ENCODE data around the gene RASIP1.
A peak's percentile ranks its signal among the peaks of the same experiment; 100 is the strongest.
"Not testable (repeated sequence)": the region's sequence is repeated elsewhere in the genome, so short reads cannot be mapped to it uniquely, and the experiment has no call there.

The RASIP1 gene

GRCh38 chr19:48768171-48768753 is 27.9 kb upstream of the RASIP1 start:
- H3K4me1 ChIP-seq (ENCODE audit: control insufficient read depth, insufficient read depth, low read length); H3K27me3 ChIP-seq (ENCODE audit: control insufficient read depth, insufficient read depth, low read length); H3K4me3 ChIP-seq (ENCODE audit: low read length); H3K36me3 ChIP-seq (ENCODE audit: control insufficient read depth, insufficient read depth, low read length); H3K27ac ChIP-seq (ENCODE audit: low read depth, low read length); H3K9ac ChIP-seq (ENCODE audit: low read length): not testable (repeated sequence)

DNA sequence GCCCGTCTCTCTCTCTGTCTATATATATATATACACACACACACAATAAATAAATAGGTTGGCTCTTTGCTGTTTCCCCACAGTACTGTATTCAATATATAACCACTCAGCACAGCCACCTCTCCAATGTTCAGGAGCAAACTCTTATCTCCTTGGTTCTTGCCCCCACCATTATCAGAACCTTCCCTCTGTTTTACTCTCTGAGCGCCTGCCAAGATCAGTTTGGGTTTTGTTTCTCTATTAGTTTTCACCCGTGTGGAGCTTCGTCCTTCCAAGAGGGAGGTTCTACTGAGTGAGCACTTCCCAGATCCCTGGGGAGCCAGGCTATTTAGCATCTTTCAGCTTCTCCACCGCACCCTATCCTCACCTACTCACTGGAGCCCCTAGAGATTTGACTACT is 25.4 kb upstream of the RASIP1 start:
- not testable (repeated sequence) for H3K9ac ChIP-seq (ENCODE audit: low read length); H3K27me3 ChIP-seq (ENCODE audit: control insufficient read depth, insufficient read depth, low read length); H3K4me3 ChIP-seq (ENCODE audit: low read length); H3K4me1 ChIP-seq (ENCODE audit: control insufficient read depth, insufficient read depth, low read length); H3K36me3 ChIP-seq (ENCODE audit: control insufficient read depth, insufficient read depth, low read length); H3K27ac ChIP-seq (ENCODE audit: low read depth, low read length)

DNA sequence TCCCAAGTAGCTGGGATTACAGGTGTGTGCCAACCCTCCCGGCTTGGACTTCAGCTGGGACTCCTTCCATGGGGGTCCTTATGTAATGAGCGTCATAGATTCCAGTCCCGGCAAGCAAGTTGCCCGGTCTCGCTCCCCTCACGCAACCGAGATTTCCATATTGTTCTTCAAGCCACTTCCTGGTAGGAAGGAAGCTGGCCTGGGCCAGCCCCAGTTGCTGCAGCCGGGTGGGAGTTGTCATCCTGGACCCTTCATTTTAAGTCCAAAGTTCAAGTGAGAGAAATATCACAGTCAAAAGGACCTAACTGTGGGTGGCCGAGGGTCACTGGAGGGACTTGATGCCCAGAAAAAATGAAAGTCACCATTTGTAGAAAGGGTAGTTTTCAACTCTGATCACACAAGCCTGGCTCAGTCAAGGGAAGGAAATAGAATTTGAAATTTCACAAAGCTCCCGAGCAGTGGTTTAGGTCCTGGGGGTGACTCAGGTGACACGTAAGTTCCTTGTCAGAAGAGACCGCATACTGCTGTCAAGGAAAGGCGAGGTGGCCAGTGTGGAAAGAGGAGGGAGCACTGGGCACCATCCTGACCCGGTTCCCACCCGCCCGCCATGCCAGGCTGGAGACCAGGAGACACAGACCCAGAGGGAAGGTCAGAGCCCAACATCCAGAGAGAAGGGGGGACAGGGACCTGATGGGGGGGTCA is 20.2 kb upstream of the RASIP1 start:
- Histone ChIP-seq H3K27me3 (ENCODE audit: control insufficient read depth, insufficient read depth, low read length) (peaks cover 4% of the 10 kb centered on the region), H3K9ac (ENCODE audit: low read length) (no peak overlapping the region), H3K27ac (ENCODE audit: low read depth, low read length) (no peak overlapping the region), H3K4me1 (ENCODE audit: control insufficient read depth, insufficient read depth, low read length) (no peaks in the 10 kb centered on the region), H3K36me3 (ENCODE audit: control insufficient read depth, insufficient read depth, low read length) (no peaks in the 10 kb centered on the region), H3K4me3 (ENCODE audit: low read length) (no peak overlapping the region)

GRCh38 chr19:48757741-48758144 is 17.3 kb upstream of the RASIP1 start:
- H3K9ac ChIP-seq (ENCODE audit: low read length): no peak overlapping the region
- peaks cover 4% of the 10 kb centered on the region for H3K27me3 ChIP-seq (ENCODE audit: control insufficient read depth, insufficient read depth, low read length)
- H3K4me1 ChIP-seq (ENCODE audit: control insufficient read depth, insufficient read depth, low read length): no peaks in the 10 kb centered on the region
- H3K27ac ChIP-seq (ENCODE audit: low read depth, low read length): no peak overlapping the region
- H3K36me3 ChIP-seq (ENCODE audit: control insufficient read depth, insufficient read depth, low read length): no peaks in the 10 kb centered on the region
- no peak overlapping the region for H3K4me3 ChIP-seq (ENCODE audit: low read length)

DNA sequence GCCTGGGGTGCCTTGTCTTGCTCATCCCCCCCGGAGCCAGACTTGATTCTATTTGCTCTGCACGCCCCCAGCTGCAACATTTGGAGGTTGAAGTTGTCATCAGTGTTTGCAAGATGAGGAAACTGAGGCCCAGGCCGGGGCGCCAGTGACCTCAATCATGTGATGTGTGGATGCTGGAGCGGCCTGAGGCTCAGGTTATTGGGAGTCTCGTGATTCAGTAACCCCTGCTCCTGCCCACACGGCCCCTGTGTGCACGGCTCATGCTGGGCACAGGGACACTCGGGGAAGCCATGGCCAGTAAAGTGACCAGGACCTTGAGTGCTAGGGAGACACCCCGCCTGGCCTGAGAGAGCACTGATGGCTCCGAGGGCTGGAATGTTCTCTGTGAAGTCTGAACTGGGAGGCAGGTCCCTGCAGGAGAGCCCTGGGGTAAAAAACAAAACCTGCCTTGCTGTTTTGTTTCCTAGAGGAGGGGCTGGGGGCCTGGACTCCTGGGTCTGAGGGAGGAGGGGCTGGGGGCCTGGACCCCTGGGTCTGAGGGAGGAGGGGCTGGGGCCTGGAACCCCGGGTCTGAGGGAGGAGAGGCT is 16.8 kb upstream of the RASIP1 start:
- H3K4me1 ChIP-seq (ENCODE audit: control insufficient read depth, insufficient read depth, low read length): no peaks in the 10 kb centered on the region
- peaks cover 2% of the 10 kb centered on the region for H3K27me3 ChIP-seq (ENCODE audit: control insufficient read depth, insufficient read depth, low read length)
- H3K4me3 ChIP-seq (ENCODE audit: low read length): no peak overlapping the region
- no peak overlapping the region for H3K27ac ChIP-seq (ENCODE audit: low read depth, low read length)
- no peaks in the 10 kb centered on the region for H3K36me3 ChIP-seq (ENCODE audit: control insufficient read depth, insufficient read depth, low read length)
- no peak overlapping the region for H3K9ac ChIP-seq (ENCODE audit: low read length)

DNA sequence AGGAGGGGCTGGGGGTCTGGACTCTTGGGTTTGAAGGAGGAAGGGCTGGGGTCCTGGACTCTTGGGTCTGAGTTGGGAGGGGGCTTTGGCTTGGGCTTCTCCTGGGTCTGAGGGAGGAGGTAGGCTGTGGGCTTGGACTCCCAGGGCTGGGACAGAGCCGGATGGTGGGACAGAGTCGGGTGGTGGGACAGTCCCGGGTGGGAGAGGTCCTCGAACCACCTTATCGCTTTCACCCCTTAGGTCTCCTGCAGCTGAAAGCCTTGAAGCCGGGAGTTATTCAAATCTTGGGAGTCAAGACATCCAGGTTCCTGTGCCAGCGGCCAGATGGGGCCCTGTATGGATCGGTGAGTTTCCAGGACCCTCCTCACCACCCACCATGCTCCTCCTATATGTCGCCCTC is 16.3 kb upstream of the RASIP1 start:
- H3K4me1 ChIP-seq (ENCODE audit: control insufficient read depth, insufficient read depth, low read length): no peaks in the 10 kb centered on the region
- H3K27ac ChIP-seq (ENCODE audit: low read depth, low read length): no peak overlapping the region
- no peaks in the 10 kb centered on the region for H3K36me3 ChIP-seq (ENCODE audit: control insufficient read depth, insufficient read depth, low read length)
- H3K27me3 ChIP-seq (ENCODE audit: control insufficient read depth, insufficient read depth, low read length): peaks cover 4% of the 10 kb centered on the region
- H3K4me3 ChIP-seq (ENCODE audit: low read length): no peak overlapping the region
- H3K9ac ChIP-seq (ENCODE audit: low read length): no peak overlapping the region

- Histone ChIP-seq H3K9ac (ENCODE audit: low read length) (no peak overlapping the region), H3K27me3 (ENCODE audit: control insufficient read depth, insufficient read depth, low read length) (peaks cover 5% of the 10 kb centered on the region), H3K36me3 (ENCODE audit: control insufficient read depth, insufficient read depth, low read length) (no peaks in the 10 kb centered on the region)
Observed at GRCh38 chr19:48756212-48756611, 15.8 kb upstream of the RASIP1 start.

DNA sequence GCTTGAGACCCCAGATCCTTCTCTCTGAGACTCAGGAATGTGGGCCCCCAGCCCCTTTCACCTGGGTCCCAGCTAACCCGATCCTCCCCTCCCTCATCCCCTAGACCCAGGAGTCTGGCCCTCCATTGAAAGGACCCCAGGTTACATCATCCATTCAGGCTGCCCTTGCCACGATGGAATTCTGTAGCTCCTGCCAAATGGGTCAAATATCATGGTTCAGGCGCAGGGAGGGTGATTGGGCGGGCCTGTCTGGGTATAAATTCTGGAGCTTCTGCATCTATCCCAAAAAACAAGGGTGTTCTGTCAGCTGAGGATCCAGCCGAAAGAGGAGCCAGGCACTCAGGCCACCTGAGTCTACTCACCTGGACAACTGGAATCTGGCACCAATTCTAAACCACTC is 15.4 kb upstream of the RASIP1 start:
- H3K9ac ChIP-seq (ENCODE audit: low read length): no peak overlapping the region
- H3K4me3 ChIP-seq (ENCODE audit: low read length): no peak overlapping the region
- H3K4me1 ChIP-seq (ENCODE audit: control insufficient read depth, insufficient read depth, low read length): no peaks in the 10 kb centered on the region
- H3K36me3 ChIP-seq (ENCODE audit: control insufficient read depth, insufficient read depth, low read length): no peaks in the 10 kb centered on the region
- peaks cover 9% of the 10 kb centered on the region for H3K27me3 ChIP-seq (ENCODE audit: control insufficient read depth, insufficient read depth, low read length)
- H3K27ac ChIP-seq (ENCODE audit: low read depth, low read length): no peak overlapping the region

More at GRCh38 chr19:48756212-48756611, 15.8 kb upstream of the RASIP1 start:
- no peak overlapping the region for H3K27ac ChIP-seq (ENCODE audit: low read depth, low read length)
- H3K4me3 ChIP-seq (ENCODE audit: low read length): no peak overlapping the region
- no peaks in the 10 kb centered on the region for H3K4me1 ChIP-seq (ENCODE audit: control insufficient read depth, insufficient read depth, low read length)

- no peak within 1 kb of the TSS for H3K27ac ChIP-seq (ENCODE audit: low read depth, low read length)
- no peak within 1 kb of the TSS for H3K4me3 ChIP-seq (ENCODE audit: low read length)
- H3K9ac ChIP-seq (ENCODE audit: low read length): no peak within 1 kb of the TSS
- H3K27me3 ChIP-seq (ENCODE audit: control insufficient read depth, insufficient read depth, low read length): peaks cover 10% of the 10 kb centered on the region
- H3K4me1 ChIP-seq (ENCODE audit: control insufficient read depth, insufficient read depth, low read length): no peaks in the 10 kb centered on the region
- no peaks in the 10 kb centered on the region for H3K36me3 ChIP-seq (ENCODE audit: control insufficient read depth, insufficient read depth, low read length)
Observed at GRCh38 chr19:48755084-48755641, 14.8 kb upstream of the RASIP1 start, which contains the start of gene FGF21. Gene FGF21 (plus strand): TSS chr19:48755524. CDS start chr19:48756237, 713 bp downstream.

DNA sequence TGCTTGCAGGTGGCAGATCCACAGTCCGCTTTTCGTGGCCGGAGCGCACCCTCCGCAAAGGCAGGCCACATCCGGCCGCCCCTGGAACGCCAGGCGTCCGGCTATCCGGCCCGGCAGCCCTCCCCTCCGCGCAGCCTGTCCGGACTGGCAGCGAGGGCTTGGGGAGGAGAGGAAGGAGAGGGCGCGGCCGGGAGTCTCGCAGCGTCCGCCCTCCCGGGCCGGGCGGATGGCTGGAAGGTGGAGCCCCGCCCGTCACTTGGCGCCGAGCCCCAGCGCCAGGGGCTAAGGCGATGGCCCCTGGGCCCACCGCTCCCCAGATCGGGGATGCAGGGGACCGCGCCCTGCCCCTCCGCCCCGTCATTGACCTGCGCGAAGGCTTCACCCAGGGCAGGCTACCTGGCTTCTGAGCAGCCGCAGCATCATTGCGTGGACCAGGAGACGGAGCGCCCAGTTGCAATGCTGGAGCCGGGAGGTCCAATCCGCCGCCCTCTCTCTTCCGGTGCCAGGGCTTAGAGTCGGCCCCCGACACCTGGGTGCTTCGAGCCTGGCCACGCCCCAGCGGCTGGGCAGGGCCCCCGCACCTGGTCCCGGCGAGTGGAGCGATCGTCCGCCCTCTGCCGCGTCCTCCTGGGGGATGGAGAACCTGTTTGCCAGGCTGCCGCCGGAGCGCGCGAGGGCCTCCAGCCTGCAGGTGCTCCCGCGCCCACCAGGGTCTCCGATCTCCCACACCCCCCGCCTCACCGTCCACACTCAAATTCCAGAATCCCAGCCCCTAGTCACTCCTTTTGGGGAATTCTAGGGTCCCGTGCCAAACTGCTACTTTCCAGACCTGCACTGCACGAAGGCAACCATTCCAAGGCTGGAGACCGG is 12.3 kb upstream of the RASIP1 start, which contains the start of gene FUT1:
Gene FUT1 (minus strand): TSS at position 146 of the 870 bp plus-strand sequence. CDS start 1,360 bp downstream, outside the sequence.
- H3K36me3 ChIP-seq (ENCODE audit: control insufficient read depth, insufficient read depth, low read length): no peaks in the 10 kb centered on the region
- H3K4me3 ChIP-seq (ENCODE audit: low read length): peak within 1 kb of the TSS; percentile 55
- no peak within 1 kb of the TSS for H3K9ac ChIP-seq (ENCODE audit: low read length)
- no peak within 1 kb of the TSS for H3K27ac ChIP-seq (ENCODE audit: low read depth, low read length)
- H3K4me1 ChIP-seq (ENCODE audit: control insufficient read depth, insufficient read depth, low read length): no peaks in the 10 kb centered on the region
- peaks cover 10% of the 10 kb centered on the region for H3K27me3 ChIP-seq (ENCODE audit: control insufficient read depth, insufficient read depth, low read length)

DNA sequence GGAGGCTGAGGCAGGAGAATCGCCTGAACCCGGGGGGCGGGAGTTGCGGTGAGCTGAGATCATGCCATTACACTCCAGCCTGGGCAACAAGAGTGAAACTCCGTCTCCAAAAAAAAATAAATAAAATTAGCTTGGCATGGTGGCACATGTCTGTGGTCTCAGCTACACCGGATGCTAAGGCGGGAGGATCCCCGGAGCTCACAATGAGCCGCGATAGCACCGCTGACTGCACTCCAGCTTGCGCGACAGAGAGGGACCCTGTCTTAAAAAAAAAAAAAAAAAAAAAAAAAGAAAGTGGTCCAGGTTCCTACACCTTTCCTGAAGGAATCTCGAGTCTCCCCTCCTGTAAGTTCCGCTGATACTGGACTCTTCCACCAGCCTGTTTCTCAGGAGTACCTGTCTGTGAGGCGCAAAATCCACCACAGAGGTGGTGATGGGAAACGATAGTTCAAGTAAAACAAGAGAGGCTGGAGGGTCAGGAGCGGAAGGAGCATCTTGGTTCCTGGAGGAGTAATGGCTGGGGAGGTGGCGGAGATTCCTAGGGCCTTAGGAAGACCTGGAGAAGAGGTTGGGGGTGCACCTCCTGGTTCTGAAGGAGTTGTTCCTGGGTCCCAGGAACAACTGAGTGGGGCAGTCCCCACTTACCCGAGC is 11.6 kb upstream of the RASIP1 start:
- H3K27ac ChIP-seq (ENCODE audit: low read depth, low read length): no peak overlapping the region
- H3K4me3 ChIP-seq (ENCODE audit: low read length): peak overlapping the region; percentile 55
- peaks cover 10% of the 10 kb centered on the region for H3K27me3 ChIP-seq (ENCODE audit: control insufficient read depth, insufficient read depth, low read length)
- no peaks in the 10 kb centered on the region for H3K4me1 ChIP-seq (ENCODE audit: control insufficient read depth, insufficient read depth, low read length)
- H3K9ac ChIP-seq (ENCODE audit: low read length): no peak overlapping the region
- H3K36me3 ChIP-seq (ENCODE audit: control insufficient read depth, insufficient read depth, low read length): no peaks in the 10 kb centered on the region

Measured in rectal smooth muscle tissue (tissue), 1 donor.